GM19193 (cell line): ENCODE data around the gene SP5.

Source experiments
- POLR2A ChIP-seq: IDR thresholded peaks from 4 replicates; pipeline ENCODE4 v1.6.1; 2011; ENCODE audit not compliant: insufficient read depth, insufficient read length; ENCODE audit errors: extremely low read depth

SP5 gene

DNA sequence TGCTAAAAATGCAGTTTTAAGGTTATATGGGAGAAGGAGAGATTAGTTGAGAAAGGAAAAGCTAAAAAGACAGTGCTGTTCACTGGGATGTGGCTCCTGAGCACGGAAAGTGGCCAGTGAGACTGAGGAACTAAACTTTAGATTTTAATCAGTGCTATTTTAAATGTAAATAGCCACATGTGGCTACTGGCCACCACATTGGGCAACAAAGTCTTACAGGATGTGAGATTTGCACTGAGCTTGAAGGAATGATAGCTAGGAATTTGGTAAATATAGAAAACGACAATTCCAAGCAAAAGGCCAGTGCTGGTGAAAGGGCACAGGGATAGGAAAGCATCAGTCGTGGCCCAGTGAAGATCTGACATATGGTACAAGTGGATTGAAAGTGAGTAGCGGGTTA, 14.1 kb upstream of the SP5 start:
- TF ChIP-seq POLR2A: no peak

DNA sequence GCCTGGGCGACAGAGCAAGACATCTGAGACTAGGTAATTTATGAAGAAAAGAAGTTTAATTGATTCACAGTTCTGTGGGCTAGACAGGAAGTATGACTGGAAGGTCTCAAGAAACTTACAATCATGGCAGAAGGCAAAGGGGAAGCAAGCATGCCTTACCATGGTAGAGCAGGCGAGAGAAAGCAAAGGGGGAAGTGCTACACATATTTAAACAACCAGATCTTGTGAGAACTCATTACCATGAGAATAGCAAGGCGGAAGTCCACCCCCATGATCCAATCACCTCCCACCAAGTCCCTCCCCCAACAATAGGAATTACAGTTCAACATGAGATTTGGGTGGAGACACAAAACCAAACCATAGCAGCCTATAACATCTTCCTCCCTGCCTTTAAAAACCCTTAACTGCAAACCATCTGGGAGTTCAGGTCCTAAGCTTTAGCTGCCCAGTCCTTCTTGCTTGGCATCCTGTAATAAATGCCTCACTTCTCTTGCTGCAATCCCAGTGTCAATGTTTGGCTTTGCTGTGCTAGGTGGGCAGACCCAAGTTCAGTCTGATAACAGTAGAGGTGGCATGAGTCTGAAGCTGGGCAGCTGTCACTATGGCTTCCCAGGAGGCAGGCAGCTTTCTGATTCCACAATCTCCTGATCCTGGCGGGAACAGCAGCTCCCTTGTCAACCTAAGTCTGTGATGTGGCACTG, 11.2 kb upstream of the SP5 start:
- TF ChIP-seq POLR2A: no peak

DNA sequence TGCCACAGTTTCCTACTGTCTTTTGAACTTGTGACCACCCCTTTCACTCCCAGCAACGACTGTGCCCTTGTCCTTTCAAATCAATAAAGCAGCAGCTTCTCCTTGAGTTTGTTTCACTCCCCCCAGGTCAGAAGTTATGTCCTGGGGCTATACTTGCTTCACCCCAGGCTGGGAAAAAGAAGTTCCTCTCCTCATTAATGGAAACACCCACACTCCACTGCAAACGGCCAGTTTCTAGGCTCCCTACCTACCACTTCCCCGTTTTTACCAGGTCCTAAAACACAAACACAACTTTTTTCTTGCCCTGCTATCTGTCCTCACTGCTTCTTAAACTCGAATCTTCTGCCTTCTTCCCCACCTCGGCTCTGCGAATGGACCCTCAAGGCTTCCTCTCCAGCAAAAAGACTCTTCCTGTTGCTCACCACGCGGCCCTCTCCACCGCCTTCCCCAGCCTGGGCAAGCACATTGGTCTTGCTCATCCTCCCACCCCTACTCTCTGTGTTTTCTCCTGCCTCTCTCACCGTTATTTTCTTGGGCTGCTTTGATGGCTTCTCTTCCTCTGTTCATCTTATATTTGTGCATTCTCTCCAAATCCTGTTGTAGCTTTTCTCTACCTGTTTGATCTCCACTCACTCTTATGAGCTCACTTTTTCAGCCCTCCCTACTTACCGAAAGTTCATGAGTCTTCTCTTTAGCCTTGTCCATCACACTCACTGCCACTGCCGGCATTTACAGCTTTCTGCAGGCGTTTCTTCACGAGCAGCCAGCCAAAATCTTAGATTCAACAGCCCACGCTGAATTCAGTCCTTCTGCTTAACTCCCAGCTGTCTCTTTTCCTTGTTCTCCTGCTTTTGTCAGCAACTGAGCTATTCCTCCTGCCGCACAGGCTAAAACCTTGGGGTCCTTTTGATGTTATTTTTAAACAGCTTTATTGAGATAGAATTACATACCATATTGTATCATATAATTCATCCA, 7.0 kb upstream of the SP5 start:
- no peak for TF ChIP-seq POLR2A

DNA sequence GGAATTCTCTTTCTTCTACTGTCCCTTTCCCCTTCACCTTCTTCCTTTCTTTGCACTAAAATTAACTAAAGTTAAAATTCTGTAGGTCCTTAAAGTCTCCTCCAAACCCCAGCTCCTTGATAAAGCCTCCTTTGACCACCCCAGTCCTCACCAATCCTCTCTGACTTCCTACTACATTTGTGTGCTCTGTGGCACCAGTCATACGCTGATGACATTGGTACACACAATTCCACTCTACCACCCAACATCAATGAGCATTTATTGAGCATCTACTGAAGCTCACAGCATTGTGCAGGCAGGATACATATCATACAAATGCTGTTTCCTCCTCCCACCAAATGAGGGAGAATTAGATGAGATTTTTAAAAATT, 4.5 kb upstream of the SP5 start:
- TF ChIP-seq POLR2A: no peak

DNA sequence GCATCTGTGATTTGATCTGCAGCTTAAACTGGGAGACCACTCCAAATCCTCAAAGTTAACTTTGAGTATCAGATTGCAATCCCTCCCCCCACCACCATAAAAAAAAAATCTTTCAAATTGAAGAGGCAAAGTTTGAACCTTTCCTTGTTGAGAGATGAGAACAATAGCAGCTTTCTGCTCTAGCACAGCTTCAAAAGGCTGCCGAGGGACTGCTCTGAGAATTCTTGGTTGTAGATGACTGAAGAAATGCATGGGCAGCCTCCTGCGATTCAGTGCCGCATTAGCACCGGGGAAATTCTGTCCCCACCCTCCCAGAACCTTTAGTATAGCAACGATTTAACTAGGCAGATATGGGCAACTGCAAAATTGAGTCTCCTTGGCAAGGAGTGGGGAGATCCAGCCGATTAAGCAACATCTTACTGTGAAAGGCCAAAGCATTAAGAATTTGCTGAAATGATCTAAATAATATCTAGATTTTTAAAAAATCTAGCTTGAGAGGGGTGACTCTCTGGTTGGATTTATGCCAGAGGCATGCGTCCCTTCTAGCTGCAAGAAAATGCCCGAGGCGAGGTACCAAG, 3.9 kb upstream of the SP5 start:
- TF ChIP-seq POLR2A: no peak

DNA sequence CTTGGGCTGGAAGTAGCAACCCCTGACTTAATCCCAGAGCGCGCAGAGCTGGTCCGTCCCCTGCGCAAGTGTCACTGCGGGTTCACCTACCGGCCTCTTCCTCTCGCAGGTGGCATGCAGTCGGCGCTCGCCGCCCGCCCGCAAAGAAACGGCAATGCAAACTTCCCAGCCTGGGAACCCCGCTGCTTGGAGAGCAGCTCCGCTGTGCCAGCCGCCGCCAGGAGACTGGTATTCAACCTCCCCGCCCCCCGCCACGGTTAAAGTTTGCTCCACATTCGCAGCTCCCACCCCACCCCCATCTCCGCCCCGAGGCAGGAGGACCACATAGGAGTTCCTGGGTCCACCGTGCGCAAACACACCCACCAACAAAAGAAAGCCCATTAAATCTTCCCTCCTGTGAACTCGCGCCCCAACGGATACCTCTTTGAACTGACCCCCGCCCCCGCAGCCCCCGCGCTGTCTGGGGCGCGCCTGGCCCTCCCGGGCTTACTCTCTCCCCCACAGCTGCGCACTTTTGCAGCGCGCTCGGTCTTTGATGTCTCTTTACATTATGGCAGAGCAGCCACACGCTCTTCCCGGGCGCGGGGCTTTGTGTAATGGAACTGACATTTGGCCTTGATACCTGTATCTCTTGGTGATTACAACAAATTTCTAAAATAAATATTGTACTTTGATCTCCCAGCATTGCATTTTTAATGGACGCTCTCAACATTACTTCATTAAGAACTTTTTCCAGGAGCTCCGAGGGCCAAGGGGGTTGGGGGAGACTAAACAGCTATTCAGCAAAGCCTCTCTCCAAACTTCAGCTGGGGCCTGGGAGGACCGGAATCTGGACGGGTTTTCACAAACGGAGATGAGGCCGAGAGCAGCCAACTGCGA, 3.1 kb upstream of the SP5 start:
- TF ChIP-seq POLR2A: no peak

DNA sequence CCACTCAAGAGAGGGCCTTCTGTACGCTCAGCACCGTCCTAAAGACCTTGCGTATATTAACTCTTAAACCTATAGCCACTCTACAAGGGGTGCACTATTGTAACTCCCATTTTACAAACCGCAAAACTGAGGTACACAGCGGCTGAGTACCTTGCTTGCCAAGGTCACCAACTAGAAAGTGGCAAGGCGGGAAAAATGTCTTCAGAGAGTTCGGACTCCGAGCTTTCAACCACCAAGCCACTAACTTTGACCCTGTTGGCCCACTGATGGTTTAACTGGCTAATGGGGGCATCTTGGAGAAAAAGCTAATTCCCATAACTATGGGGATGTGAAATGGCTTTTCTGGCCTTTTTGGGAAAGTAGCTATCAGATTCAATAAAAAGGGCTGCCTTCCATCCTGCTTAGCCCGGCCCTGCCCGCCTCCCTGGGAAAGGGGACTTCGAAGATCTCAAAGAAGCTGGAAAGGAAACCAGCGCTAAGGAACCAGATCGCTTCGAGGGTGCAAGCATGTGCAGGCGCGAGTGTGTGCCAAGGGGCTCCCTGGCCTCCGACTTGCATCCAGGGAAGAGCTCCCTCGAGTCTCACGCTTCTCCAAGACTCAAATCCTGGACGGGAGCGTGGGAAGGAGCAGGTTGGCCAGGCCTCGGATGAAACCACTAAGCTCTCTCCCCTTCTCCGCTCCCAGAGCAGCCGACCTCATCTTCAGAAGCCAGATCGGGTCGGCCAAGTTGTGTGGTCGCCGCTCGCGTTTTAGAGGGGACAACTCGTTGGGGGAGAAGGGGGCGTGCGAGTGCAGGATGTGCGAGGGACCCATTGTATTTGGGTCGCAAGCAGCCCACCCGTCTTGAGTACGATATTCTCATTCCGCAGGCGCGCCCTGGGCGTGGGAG, 2.2 kb upstream of the SP5 start:
- no peak for TF ChIP-seq POLR2A

DNA sequence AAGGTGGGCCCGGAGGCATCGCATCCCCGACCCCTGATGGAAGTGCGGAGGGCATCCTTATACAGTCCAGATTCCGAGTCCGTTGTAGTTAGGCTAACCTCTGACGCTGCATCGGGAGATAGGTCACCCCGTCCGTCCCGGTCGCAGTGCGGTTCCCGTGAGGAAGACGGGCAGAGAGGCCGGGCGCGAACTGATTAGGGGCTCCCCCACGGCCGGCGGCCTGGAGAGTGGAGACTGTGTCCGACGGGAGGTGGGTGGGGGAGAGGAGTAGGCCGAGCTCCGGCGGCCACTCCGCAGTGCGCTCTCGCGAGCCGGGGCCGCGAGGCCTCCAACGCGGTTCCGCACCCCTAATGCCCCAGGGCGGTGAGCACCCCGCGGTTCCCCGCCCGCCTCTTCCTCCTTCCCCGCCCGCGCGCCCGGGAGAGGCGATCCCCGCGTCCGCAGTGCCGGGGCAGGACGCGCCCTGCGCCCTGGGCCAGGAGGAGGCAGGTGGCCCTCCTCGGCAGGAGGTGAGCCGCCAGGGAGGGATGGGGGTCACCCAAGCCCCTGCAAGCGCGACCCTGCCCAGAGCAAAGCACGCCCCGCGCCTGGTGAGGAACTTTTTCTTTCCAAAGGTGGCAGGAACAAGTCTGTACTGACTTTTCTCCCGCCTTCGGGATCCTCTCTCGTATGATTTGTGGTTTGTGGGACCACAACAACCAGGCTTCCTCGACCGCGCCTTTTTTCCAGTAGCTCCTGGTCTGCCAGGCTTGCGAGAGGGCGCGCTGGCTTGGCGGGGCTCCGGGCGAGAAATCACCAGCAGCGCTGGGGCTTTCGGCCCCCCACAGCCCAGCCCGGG, 1.4 kb upstream of the SP5 start:
- TF ChIP-seq POLR2A: no peak

DNA sequence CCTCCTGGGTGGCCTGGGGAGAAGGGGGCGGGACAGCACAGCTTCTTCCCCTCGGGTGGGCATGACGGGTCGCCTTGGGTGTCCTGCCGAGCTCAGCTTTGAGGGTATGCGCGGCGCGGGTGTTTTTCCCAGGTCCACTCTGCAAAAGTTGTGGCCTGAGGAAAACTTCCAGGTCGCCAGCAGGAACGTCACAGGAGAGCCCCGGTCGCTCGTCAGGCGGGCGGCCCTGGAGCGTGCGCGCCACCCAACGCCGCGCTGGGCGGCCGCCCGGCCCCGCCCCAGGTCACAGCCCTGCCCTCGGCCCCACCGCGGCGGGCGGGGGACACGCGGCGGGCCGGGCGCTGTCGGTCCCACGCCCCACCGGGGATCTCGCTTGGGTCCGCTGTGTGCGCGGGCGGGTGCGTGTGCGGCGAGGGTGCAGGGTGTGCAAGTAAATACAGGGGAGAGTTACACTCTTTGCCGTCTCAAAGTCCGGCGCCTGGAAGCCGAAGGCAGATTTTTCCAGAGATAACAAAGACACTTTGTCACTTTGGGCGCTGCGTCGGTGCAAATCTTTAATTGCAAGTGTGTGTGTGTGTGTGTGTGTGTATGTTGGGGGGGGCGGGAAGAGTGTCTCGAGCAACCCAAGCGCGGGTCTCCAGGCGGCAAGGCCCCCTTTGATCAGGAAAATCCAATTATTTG, 616 bp upstream of the SP5 start:
- no peak for TF ChIP-seq POLR2A

DNA sequence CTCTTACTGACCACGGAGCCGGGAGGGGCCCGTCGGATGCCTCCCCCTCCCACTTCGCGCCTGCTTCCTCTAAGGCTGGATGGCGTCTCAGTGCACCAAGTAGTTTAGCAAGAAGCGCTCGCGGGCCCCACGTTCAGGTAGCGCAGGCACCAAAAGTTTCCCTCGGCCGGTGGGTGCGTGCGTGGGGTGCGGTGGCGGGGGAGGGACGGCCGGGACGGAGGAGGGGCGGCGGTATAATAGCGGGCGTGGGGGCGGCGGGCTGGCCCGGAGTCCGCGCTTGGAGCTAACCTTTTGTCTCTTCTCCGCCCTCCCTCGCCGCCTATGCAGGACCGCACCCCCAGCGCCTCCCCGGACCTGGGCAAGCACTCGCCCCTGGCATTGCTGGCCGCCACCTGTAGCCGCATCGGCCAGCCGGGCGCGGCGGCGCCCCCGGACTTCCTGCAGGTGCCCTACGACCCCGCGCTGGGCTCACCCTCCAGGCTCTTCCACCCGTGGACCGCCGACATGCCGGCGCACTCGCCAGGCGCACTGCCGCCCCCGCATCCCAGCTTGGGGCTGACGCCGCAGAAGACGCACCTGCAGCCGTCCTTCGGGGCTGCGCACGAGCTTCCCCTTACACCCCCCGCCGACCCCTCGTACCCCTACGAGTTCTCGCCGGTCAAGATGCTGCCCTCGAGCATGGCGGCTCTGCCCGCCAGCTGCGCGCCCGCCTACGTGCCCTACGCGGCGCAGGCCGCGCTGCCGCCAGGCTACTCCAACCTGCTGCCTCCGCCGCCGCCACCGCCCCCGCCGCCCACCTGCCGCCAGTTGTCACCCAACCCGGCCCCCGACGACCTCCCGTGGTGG, 1.0 kb downstream of the SP5 start:
- TF ChIP-seq POLR2A: no peak

DNA sequence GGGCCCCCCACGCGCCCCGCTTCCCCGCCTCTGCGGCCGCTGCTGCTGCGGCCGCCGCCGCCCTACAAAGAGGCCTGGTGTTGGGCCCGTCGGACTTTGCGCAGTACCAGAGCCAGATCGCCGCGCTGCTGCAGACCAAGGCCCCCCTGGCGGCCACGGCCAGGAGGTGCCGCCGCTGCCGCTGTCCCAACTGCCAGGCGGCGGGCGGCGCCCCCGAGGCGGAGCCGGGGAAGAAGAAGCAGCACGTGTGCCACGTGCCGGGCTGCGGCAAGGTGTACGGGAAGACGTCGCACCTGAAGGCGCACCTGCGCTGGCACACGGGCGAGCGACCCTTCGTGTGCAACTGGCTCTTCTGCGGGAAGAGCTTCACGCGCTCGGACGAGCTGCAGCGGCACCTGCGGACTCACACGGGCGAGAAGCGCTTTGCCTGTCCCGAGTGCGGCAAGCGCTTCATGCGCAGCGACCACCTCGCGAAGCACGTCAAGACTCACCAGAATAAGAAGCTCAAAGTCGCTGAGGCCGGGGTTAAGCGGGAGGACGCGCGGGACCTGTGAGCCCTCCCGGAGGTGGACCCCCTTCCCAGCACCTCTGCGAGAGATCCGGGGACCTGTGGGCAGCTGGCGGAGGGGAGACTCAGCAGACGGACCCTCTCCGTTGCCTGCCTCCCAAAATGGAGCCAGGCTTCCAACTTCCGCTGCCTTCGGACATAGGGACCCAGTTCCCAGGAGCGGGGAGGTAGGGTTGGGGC, 1.9 kb downstream of the SP5 start:
- no peak for TF ChIP-seq POLR2A
